Measurements from ENCODE around the gene GPR137C.

DNA sequence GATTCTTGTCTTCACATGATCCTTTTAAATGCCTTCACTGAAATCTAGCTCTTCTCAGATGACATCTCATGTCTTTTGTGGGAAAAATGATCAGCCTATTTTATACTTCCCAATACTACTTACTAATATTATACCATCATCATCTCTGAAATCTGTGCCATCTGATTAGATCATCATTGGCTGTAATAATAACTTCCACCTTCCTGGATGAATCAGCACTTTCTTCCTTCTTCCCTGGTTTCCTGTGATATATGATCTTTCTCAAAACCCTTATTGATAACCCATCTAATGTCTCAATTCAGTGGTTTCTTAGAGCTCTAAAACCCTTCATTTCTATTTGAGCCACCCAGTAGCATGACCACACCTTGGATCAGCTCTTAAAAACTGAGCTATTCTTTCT, 30.9 kb downstream of the GPR137C start:
- TF ChIP-seq, protein P1, sequence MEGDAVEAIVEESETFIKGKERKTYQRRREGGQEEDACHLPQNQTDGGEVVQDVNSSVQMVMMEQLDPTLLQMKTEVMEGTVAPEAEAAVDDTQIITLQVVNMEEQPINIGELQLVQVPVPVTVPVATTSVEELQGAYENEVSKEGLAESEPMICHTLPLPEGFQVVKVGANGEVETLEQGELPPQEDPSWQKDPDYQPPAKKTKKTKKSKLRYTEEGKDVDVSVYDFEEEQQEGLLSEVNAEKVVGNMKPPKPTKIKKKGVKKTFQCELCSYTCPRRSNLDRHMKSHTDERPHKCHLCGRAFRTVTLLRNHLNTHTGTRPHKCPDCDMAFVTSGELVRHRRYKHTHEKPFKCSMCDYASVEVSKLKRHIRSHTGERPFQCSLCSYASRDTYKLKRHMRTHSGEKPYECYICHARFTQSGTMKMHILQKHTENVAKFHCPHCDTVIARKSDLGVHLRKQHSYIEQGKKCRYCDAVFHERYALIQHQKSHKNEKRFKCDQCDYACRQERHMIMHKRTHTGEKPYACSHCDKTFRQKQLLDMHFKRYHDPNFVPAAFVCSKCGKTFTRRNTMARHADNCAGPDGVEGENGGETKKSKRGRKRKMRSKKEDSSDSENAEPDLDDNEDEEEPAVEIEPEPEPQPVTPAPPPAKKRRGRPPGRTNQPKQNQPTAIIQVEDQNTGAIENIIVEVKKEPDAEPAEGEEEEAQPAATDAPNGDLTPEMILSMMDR (IDR thresholded peaks at IDR 0.05; ENCODE audit: insufficient read depth, low read depth, low read length), result no peak
- no peak for TF ChIP-seq EZH2 (IDR thresholded peaks at IDR 0.05; ENCODE audit: insufficient read depth, low read length)

Data from astrocyte (in vitro differentiated cells and primary cell).